Measurements from ENCODE around the gene KRT36.

DNA sequence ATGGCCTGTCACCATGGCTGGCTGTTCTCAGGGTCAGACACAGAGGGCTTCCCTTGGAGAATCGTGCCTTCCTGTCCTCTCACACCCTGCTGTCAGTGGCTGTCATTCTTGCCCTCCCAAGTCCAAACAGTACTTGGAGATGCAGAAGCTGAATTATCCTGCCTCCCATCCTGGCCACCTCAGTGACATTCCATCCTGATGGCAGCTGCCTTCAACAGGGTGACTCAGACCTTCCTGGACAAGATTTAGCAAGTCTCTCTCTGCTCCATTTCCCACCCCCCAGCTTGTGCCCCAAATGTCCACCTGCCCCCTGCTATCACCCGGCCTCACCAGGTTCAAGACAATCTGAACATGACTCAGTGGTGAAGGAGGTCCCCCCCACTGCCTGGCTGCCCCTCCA, 4.8 kb upstream of the KRT36 start:
- TF ChIP-seq POLR2A (IDR thresholded peaks at IDR 0.05; ENCODE audit: low read depth, low read length) (no peak), POLR2AphosphoS5 (IDR thresholded peaks at IDR 0.05; ENCODE audit: low read depth, low read length) (no peak)

Measured in GM12891 (cell line).